Measurements from ENCODE around the gene ALG14.

The ALG14 gene

GRCh38 chr1:94952539-94952938 is 120.2 kb downstream of the ALG14 start:
- Histone ChIP-seq H3K36me3 (replicated peaks; ENCODE audit: low read depth, low read length) (no peaks in the 10 kb centered on the region), H3K9me3 (ENCODE audit: insufficient read depth, low read length) (no peaks in the 10 kb centered on the region), H3K27me3 (ENCODE audit: low read depth, low read length) (no peaks in the 10 kb centered on the region), H4K20me1 (ENCODE audit: insufficient read depth, low read length) (no peaks in the 10 kb centered on the region), H2AFZ (ENCODE audit: low read depth, low read length) (no peak overlapping the region), H3K4me1 (ENCODE audit: low read length) (no peaks in the 10 kb centered on the region), H3K4me2 (ENCODE audit: low read length) (no peak overlapping the region), H3K27ac (ENCODE audit: low read length) (no peak overlapping the region), H3K9ac (ENCODE audit: low read length) (no peak overlapping the region), H3K4me3 (ENCODE audit: low read length) (no peak overlapping the region), H3K79me2 (ENCODE audit: low read length) (no peaks in the 10 kb centered on the region)
- TF ChIP-seq CTCF (IDR thresholded peaks at IDR 0.05; ENCODE audit: low read depth, low read length) (no peak), EZH2phosphoT487 (IDR thresholded peaks at IDR 0.05; ENCODE audit: low read depth) (no peak)

GRCh38 chr1:94951509-94952208 is 121.1 kb downstream of the ALG14 start:
- Histone ChIP-seq H3K27ac (ENCODE audit: low read length) (no peak overlapping the region), H3K79me2 (ENCODE audit: low read length) (no peaks in the 10 kb centered on the region), H3K4me3 (ENCODE audit: low read length) (no peak overlapping the region), H3K9ac (ENCODE audit: low read length) (no peak overlapping the region), H4K20me1 (ENCODE audit: insufficient read depth, low read length) (no peaks in the 10 kb centered on the region), H2AFZ (ENCODE audit: low read depth, low read length) (no peak overlapping the region), H3K4me2 (ENCODE audit: low read length) (no peak overlapping the region), H3K36me3 (replicated peaks; ENCODE audit: low read depth, low read length) (no peaks in the 10 kb centered on the region), H3K9me3 (ENCODE audit: insufficient read depth, low read length) (no peaks in the 10 kb centered on the region), H3K4me1 (ENCODE audit: low read length) (peaks cover 5% of the 10 kb centered on the region; the same call in 1 of the 2 replicates), H3K27me3 (ENCODE audit: low read depth, low read length) (no peaks in the 10 kb centered on the region)
- TF ChIP-seq CTCF (IDR thresholded peaks at IDR 0.05; ENCODE audit: low read depth, low read length) (no peak), EZH2phosphoT487 (IDR thresholded peaks at IDR 0.05; ENCODE audit: low read depth) (no peak)

- Histone ChIP-seq H3K27me3 (ENCODE audit: low read depth, low read length) (no peaks in the 10 kb centered on the region), H3K4me1 (ENCODE audit: low read length) (peaks cover 5% of the 10 kb centered on the region; the same call in 1 of the 2 replicates), H3K4me3 (ENCODE audit: low read length) (no peak overlapping the region), H3K9ac (ENCODE audit: low read length) (no peak overlapping the region), H3K79me2 (ENCODE audit: low read length) (no peaks in the 10 kb centered on the region), H3K9me3 (ENCODE audit: insufficient read depth, low read length) (no peaks in the 10 kb centered on the region), H2AFZ (ENCODE audit: low read depth, low read length) (no peak overlapping the region), H3K4me2 (ENCODE audit: low read length) (no peak overlapping the region), H4K20me1 (ENCODE audit: insufficient read depth, low read length) (no peaks in the 10 kb centered on the region), H3K36me3 (replicated peaks; ENCODE audit: low read depth, low read length) (no peaks in the 10 kb centered on the region), H3K27ac (ENCODE audit: low read length) (no peak overlapping the region)
- no peak for TF ChIP-seq CTCF (IDR thresholded peaks at IDR 0.05; ENCODE audit: low read depth, low read length)
- no peak for TF ChIP-seq EZH2phosphoT487 (IDR thresholded peaks at IDR 0.05; ENCODE audit: low read depth)
Observed at GRCh38 chr1:94951046-94951445, 121.7 kb downstream of the ALG14 start.

GRCh38 chr1:94949681-94950661 is 122.8 kb downstream of the ALG14 start:
- Histone ChIP-seq H3K79me2 (ENCODE audit: low read length) (no peaks in the 10 kb centered on the region), H3K36me3 (replicated peaks; ENCODE audit: low read depth, low read length) (no peaks in the 10 kb centered on the region), H3K4me1 (ENCODE audit: low read length) (peaks cover 5% of the 10 kb centered on the region; the same call in 1 of the 2 replicates), H4K20me1 (ENCODE audit: insufficient read depth, low read length) (no peaks in the 10 kb centered on the region), H3K9me3 (ENCODE audit: insufficient read depth, low read length) (no peaks in the 10 kb centered on the region), H3K27me3 (ENCODE audit: low read depth, low read length) (no peaks in the 10 kb centered on the region), H3K9ac (ENCODE audit: low read length) (no peak overlapping the region), H2AFZ (ENCODE audit: low read depth, low read length) (no peak overlapping the region; the same call in 1 of the 2 replicates), H3K27ac (ENCODE audit: low read length) (no peak overlapping the region), H3K4me3 (ENCODE audit: low read length) (no peak overlapping the region), H3K4me2 (ENCODE audit: low read length) (no peak overlapping the region)
- TF ChIP-seq CTCF (IDR thresholded peaks at IDR 0.05; ENCODE audit: low read depth, low read length) (no peak), EZH2phosphoT487 (IDR thresholded peaks at IDR 0.05; ENCODE audit: low read depth) (no peak)
